Measurements from ENCODE around the gene KRTAP12-3. TPM values are rescaled to one million over a fixed set of nuclear protein-coding genes. Genes with fewer than 3 reads are reported as not detected.
"Not testable (repeated sequence)": the region's sequence is repeated elsewhere in the genome, so short reads cannot be mapped to it uniquely, and the experiment has no call there.

Gene KRTAP12-3
- total RNA-seq, 4 donors from 2014 or later = not detected

GRCh38 chr21:44687671-44688070 is 29.9 kb downstream of the KRTAP12-3 start:
- Histone ChIP-seq H3K4me1 (no peaks in the 10 kb centered on the region), H3K27ac (no peak overlapping the region), H3K36me3 (no peaks in the 10 kb centered on the region), H3K9me3 (peaks cover 0 to 8% (median 3%) of the 10 kb centered on the region in 4 donors), H3K4me3 (no peak overlapping the region), H3K27me3 (peaks cover 0 to 31% of the 10 kb centered on the region in 2 donors)
- no peak for DNase-seq (ENCODE audit: low spot score in 2 of 2)
- WGBS, 2 donors = 45 to 54% methylated on average over 11 of the region's 11 CpGs
- TF ChIP-seq POLR2A (IDR thresholded peaks at IDR 0.05) (no peak), EP300 (IDR thresholded peaks at IDR 0.05) (no peak), CTCF (IDR thresholded peaks at IDR 0.05) (no peak)

GRCh38 chr21:44689740-44690139 is 32.0 kb downstream of the KRTAP12-3 start:
- not testable (repeated sequence) for H3K27ac ChIP-seq; H3K4me1 ChIP-seq; H3K36me3 ChIP-seq; DNase-seq (ENCODE audit: low spot score in 2 of 2); H3K4me3 ChIP-seq
- WGBS, 2 donors = 72 to 77% methylated on average over 3 of the region's 3 CpGs
- Histone ChIP-seq H3K9me3 (peaks cover 0 to 28% (median 8%) of the 10 kb centered on the region in 4 donors), H3K27me3 (peaks cover 0 to 31% of the 10 kb centered on the region in 2 donors)

GRCh38 chr21:44691686-44692085 is 34.0 kb downstream of the KRTAP12-3 start:
- WGBS, 2 donors = 54 to 60% methylated on average over 2 of the region's 2 CpGs
- TF ChIP-seq POLR2A (IDR thresholded peaks at IDR 0.05) = no peak
- TF ChIP-seq CTCF (IDR thresholded peaks at IDR 0.05) = no peak
- no peak for TF ChIP-seq EP300 (IDR thresholded peaks at IDR 0.05)

GRCh38 chr21:44692798-44693512 is 35.2 kb downstream of the KRTAP12-3 start:
- TF ChIP-seq CTCF (IDR thresholded peaks at IDR 0.05) (no peak), POLR2A (IDR thresholded peaks at IDR 0.05) (no peak), EP300 (IDR thresholded peaks at IDR 0.05) (no peak)

More at GRCh38 chr21:44691686-44692085, 34.0 kb downstream of the KRTAP12-3 start:
- Histone ChIP-seq H3K27me3 (peaks cover 0 to 23% of the 10 kb centered on the region in 2 donors), H3K4me3 (no peak overlapping the region), H3K4me1 (no peaks in the 10 kb centered on the region), H3K9me3 (peaks cover 0 to 34% (median 8%) of the 10 kb centered on the region in 4 donors), H3K27ac (no peak overlapping the region), H3K36me3 (no peaks in the 10 kb centered on the region)
- DNase-seq (ENCODE audit: low spot score in 2 of 2) = no peak

GRCh38 chr21:44694776-44695175 is 37.0 kb downstream of the KRTAP12-3 start:
- Histone ChIP-seq H3K27ac (no peak overlapping the region), H3K9me3 (peaks cover 0 to 34% (median 8%) of the 10 kb centered on the region in 4 donors), H3K36me3 (no peaks in the 10 kb centered on the region), H3K4me1 (no peaks in the 10 kb centered on the region), H3K27me3 (peaks cover 0 to 35% of the 10 kb centered on the region in 2 donors), H3K4me3 (no peak overlapping the region)
- TF ChIP-seq POLR2A (IDR thresholded peaks at IDR 0.05) (no peak), EP300 (IDR thresholded peaks at IDR 0.05) (no peak), CTCF (IDR thresholded peaks at IDR 0.05) (no peak)
- DNase-seq (ENCODE audit: low spot score in 2 of 2) = no peak
- 71% methylated on average over 10 to 11 of the region's 11 CpGs for WGBS, 2 donors

More at GRCh38 chr21:44692798-44693512, 35.2 kb downstream of the KRTAP12-3 start:
- no peaks in the 10 kb centered on the region for H3K36me3 ChIP-seq
- H3K27ac ChIP-seq = no peak overlapping the region
- peaks cover 0 to 24% of the 10 kb centered on the region in 2 donors for H3K27me3 ChIP-seq
- no peak for DNase-seq (ENCODE audit: low spot score in 2 of 2)
- peaks cover 0 to 34% (median 8%) of the 10 kb centered on the region in 4 donors for H3K9me3 ChIP-seq
- H3K4me1 ChIP-seq = no peaks in the 10 kb centered on the region
- WGBS, 2 donors = 50 to 78% methylated on average over 2 of the region's 2 CpGs
- H3K4me3 ChIP-seq = no peak overlapping the region

Data from tibial nerve (tissue), 4 donors.